ENCODE results near the gene FBXO9.
A peak's percentile ranks its signal among the peaks of the same experiment; 100 is the strongest.

Gene FBXO9

GRCh38 chr6:53095716-53096115, 30.5 kb downstream of the FBXO9 start:
- DNase-seq, result no peak

DNA sequence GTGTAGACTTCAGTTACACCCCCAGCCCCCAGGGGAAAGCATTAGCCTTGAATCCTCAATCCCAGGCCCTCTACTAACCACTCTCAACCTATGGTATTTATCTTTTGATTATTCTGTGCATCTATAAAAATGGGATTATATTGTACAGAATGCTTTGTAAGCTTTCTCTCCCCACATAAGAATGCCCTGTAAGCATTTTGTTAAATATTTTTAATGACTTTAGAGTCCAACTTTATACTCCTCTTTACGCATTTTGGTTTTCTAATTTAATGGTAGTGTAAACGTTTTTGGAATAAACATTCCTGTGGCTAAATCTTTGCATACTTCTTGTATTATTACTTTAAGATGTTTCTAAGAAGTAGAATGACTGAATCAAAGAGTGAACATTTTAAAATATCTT, 35.4 kb downstream of the FBXO9 start:
- DNase-seq, result no peak

- DNase-seq, result no peak
Observed at GRCh38 chr6:53101006-53101405, 35.8 kb downstream of the FBXO9 start.

GRCh38 chr6:53103993-53104675, 38.9 kb downstream of the FBXO9 start:
- peak; percentile 2 for DNase-seq

GRCh38 chr6:53104916-53105315, 39.7 kb downstream of the FBXO9 start:
- no peak for DNase-seq

DNA sequence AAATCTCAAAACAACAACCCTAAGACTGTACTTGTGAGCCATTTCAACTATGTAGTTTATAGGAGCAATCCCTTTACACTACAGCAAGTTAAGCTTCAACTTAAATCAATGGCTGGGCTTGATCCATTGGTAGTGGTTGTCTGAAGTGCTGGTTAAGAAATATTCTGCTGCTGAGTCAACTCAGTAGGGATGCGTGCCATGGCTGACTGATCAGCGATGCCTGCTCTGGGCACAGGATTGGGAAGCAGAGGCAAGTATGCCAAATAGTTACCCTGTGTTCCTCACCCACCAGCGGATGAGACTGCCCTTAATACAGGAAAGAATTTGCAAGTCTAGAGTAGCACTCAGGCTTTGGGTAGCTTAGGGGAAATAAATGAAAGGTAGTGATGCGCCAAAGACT, 41.9 kb downstream of the FBXO9 start:
- no peak for DNase-seq

DNA sequence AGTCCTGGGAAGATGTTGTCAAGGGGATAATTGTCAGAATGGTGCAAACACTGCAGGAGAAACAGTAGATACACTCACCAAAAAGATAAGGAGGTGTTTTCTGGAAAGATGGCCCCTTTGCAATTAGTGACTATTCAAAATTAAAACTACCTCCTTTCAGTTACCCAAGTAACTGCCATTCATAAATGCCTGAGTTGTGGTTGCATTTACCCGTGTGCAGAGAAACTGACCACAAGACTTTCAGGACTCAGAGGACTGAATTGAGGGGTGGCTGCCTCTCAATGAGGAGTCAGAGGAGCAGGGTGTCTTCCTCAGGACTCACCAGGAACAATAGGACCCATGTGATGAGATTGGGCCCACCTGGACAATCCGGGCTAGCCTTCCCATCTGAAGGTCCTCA, 44.4 kb downstream of the FBXO9 start:
- DNase-seq, result no peak

- DNase-seq, result no peak
Observed at GRCh38 chr6:53111865-53112264, 46.7 kb downstream of the FBXO9 start.

DNA sequence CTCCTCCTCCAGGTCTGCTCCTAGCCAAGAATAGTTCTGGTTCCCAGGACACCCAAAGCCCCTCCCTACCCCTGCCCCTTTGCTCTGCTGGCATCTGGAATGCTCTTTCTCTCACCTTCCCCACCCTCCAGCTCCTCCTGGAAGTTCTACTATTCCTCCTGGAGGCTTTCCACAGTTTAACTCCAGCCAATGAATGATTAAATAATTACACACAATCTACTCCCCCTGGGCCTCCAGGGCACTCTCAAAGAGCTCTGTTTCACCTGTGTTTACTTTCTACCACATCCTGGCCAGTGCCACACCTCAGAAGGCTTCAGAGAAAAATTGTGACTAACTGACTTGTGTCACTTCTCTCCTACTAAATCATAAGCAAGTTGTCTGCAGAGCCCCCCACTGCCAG, 47.2 kb downstream of the FBXO9 start:
- no peak for DNase-seq

DNA sequence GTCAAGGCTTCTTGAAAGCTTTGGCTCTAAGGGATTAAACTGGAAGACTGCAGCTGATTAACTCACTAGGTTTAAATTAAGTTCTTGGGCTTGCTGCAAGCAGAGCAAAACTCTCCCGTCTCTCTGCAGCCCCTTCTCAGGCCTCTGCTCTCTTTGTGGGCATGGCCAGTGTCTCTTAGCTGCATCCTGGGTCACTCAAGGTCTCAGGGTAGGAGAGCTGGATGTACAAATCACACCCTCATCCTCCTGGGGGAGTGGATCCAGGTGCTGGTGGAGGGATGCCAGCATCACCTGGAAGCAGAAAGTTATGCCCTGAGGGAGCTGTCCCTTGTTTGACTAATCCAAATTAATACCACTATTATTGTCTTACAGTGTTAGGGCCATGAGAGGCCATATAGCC, 47.7 kb downstream of the FBXO9 start:
- DNase-seq, result no peak

DNA sequence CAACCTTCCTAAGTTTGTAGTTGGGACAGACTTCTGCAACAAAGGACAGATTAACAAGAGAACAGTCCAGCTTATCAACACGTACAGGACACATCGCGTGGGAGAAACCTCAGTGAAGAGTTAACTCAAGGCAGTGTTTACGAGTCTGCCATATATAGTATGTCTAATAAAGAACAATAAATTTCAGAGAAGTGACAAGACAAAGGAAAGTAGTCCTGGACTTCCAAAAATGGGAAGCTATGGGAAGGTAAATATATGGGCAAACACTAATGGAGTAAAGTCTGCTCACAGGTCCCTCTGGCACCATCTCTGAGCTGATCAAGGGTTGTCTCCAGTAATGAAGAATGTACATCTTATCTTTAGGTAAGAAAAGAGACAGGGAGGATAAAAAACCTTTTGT, 48.5 kb downstream of the FBXO9 start:
- DNase-seq, result no peak

GRCh38 chr6:53115113-53115512, 49.9 kb downstream of the FBXO9 start:
- no peak for DNase-seq

DNA sequence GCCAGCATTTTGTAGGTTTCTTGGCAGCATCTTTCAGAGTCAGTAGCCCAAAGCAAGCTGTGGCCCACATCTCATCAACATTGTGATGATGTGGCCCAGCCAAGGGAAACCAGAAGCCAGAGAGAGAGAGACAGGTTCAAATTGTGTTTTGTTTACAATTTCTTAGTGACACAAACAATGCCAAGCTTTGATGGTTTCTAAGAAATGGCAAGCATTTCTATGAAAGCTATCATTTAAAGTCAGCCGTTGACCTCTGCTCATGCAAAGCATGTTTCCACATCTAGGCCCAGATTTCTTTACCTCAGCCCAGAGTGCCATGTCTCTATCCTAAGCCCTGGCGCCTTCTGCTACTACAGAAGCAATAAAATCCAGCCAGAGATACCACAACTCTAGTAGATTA, 50.5 kb downstream of the FBXO9 start:
- DNase-seq, result no peak

GRCh38 chr6:53119349-53119748, 54.1 kb downstream of the FBXO9 start:
- DNase-seq, result no peak

GRCh38 chr6:53119772-53120409, 54.7 kb downstream of the FBXO9 start:
- no peak for DNase-seq

DNA sequence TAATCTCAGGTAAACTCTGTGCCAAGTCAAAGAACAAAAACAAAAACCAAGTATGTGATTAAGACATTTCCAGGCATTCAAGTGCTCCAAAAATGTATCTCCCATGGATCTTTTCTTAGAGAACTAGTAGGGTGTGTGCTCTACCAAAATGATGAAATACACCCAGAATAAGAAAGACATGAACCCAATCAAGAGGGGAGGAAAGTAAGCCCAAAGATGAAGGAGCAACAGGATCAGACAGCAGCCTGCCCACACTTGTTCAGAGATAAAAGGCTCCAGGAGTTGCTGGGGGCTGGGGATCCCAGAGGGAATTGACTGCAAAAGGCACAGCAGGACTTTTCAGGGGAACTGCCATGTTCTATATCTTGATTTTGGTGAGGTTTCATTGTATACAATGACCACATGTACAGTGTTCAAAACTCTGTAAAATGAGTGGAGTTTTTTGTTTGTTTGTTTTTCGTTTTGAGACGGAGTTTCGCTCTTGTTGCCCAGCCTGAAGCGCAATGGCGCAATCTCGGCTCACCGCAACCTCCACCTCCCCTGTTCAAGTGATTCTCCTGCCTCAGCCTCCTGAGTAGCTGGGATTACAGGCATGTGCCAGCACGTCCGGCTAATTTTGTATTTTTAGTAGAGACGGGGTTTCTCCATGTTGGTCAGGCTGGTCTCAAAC, 59.1 kb downstream of the FBXO9 start:
- DNase-seq, result no peak

DNA sequence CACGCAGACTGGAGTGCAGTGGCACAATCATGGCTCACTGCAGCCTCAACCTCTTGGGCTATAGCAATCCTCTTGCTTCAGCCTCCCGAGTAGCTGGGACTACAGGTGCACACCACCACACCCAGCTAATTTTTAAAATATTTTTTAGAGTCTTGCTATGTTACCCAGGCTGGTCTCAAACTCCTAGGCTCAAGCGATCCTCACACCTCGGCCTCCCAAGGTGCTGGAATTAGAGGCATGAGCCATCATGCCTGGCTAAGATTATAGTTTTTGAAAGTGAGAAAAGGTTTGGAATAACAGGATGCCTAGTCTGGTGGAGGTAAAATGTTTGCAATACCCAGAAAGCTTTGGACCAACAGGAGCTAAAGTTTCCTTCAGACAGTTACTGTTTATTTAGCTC, 60.1 kb downstream of the FBXO9 start:
- DNase-seq, result no peak

DNA sequence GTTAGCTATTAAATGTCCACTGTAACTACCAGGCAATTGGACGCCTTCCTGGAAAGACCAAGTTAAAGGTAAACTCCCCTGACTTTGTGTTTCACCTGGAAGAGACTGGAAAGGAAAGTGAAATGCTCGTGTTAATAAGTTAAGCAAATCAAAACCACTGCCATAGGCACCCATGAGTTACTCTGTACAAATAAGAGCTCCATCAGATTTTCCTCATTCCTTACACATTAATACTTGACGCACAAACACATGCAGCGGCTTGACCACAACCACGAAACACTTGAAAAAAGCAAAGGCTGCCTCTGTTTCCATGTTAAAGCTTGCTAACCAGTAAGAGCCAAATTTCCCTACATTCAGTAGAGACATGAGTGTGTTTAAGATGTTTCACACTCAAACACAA, 63.6 kb downstream of the FBXO9 start:
- no peak for DNase-seq

DNA sequence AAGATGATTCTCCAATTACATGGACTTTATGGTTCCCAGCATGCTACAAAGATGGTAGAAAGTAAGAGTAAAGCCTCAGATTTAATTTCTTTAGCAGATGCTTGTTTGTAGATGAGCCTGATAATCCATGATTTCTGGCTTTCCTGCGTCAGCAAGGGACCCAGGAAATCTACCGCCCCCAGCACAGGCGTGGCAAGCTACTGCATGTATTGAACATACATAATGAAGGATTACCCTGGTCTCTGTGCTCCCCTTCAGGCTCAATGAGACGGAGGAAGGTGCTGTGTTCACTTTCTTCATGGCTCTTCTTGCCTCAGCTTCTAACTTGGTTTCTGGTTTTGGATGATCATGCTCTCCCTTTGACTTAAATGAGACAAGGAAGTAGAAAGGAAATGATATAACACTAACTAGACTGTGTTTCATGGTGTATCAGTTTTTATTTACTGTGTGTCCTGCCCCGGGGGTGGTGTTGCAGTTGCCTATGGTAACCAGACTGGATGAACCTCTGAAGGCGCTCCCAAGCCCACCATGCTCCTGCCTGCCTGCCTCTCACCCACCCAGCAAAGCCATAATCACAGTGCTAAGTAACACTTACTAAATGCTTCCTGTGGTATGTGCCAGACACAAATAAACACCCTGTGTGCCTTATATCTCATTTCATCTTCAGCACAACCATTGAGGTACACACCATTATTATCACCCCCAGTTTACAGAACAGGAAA, 65.5 kb downstream of the FBXO9 start:
- no peak for DNase-seq

DNA sequence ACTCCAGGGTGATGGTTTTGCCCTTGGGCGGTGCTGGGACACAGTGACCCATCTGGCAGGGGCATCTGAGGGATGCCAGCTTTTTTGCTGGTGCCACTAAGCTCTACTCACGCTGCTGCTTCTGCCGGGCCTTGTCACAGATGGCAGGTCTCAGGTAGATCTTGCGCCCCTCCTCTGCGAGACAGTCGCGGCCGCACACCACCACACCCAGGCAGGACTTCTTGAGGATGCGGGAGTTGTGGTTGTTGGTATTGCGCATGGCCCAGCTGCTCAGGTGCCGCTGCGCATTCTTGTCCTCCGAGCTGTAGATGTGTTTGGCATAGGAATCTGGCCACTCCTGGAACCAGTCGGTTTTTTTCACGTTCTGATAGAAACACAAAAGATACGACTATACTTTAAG, 68.8 kb downstream of the FBXO9 start:
- DNase-seq, result no peak

GRCh38 chr6:53134601-53135235, 69.5 kb downstream of the FBXO9 start:
- DNase-seq, result no peak

- no peak for DNase-seq
Observed at GRCh38 chr6:53136000-53136609, 70.9 kb downstream of the FBXO9 start.
